ENCODE results near the gene ALDH4A1.
A peak's percentile ranks its signal among the peaks of the same experiment; 100 is the strongest.

ALDH4A1 gene

DNA sequence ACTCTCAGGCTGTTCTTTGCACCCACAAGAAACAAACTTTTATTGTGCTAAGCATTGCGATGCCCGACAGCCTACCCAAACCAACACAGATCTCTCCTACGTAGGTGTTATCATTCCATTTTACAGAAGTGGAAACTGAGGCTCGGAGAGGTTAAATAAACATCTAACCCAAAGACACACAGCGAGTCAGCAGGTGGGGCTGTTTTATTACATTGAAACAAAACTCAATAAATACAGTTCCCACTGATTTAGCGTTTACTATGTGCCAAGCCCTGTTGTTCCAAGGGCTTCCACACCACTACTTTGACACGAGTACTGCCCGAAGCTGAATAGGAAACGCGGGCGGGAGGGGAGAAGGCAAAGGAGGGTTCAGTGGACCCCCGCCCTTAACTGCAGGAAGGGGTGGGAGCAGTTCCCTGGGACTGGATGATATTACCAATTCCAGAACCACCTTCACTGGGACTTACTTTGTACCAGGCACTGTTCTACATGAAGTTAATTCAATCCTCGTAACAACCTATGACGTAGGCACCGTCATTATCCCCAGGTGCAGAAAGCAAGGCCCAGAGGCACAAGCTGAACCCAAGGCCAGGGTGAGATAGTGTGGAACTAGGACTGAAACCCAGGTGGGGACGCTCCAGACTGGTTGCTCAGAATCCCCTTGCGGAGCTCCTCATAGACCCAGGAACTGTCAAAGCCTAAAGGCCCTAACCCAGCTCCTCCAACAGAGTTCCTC lies 19.3 kb upstream of the ALDH4A1 start:
- H3K4me3 ChIP-seq (ENCODE audit: low read depth, low read length): no peak overlapping the region
- DNase-seq (ENCODE audit: low read depth): no peak

DNA sequence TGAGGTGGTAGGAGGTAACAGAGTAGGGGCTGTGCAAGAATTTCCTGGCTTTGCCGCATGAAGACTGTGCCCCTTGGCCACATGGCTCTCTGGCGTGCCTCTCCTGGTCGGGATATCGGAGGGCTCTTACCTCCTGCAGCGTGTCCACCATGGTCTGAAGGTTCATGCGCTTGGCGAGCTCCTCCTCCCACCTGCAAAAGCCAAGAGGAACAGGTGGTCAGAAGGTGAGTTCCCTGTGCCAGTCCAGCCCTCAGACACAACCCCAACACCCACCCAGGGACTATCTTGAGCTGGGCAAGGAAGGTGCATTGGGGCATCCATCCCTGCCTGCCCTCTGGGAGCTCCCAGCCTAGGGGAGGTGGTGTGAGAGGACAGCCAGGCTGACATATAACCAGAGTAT lies 18.6 kb upstream of the ALDH4A1 start:
- H3K4me3 ChIP-seq (ENCODE audit: low read depth, low read length): no peak overlapping the region
- no peak for DNase-seq (ENCODE audit: low read depth)
- TF ChIP-seq, protein P1, sequence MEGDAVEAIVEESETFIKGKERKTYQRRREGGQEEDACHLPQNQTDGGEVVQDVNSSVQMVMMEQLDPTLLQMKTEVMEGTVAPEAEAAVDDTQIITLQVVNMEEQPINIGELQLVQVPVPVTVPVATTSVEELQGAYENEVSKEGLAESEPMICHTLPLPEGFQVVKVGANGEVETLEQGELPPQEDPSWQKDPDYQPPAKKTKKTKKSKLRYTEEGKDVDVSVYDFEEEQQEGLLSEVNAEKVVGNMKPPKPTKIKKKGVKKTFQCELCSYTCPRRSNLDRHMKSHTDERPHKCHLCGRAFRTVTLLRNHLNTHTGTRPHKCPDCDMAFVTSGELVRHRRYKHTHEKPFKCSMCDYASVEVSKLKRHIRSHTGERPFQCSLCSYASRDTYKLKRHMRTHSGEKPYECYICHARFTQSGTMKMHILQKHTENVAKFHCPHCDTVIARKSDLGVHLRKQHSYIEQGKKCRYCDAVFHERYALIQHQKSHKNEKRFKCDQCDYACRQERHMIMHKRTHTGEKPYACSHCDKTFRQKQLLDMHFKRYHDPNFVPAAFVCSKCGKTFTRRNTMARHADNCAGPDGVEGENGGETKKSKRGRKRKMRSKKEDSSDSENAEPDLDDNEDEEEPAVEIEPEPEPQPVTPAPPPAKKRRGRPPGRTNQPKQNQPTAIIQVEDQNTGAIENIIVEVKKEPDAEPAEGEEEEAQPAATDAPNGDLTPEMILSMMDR (conservative IDR thresholded peaks at IDR 0.05; ENCODE audit: low read depth, low read length): no peak

More for the DNA sequence above, 19.3 kb upstream of the ALDH4A1 start:
- TF ChIP-seq, protein P1 (conservative IDR thresholded peaks at IDR 0.05; ENCODE audit: low read depth, low read length): peak; percentile 33

DNA sequence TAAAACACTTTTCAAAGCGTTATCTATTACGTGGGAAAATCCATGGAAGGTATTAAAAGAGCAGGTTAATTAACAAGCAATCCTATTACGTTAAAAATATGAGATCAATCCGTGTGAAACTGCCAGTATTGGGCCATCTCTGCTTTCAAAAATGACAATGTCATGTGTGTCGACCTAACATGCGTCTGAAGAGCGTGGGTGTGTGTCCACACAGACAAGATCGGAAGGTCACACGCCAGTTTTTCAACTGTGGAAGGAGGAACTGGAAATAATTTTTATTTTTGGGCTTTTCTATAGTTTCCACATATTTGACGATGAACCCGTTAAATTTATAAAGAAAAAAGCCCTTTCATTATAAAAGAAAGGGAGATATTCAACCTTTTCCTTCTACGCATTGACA lies 17.6 kb upstream of the ALDH4A1 start:
- no peak for DNase-seq (ENCODE audit: low read depth)
- TF ChIP-seq, protein P1 (conservative IDR thresholded peaks at IDR 0.05; ENCODE audit: low read depth, low read length): no peak
- no peak overlapping the region for H3K4me3 ChIP-seq (ENCODE audit: low read depth, low read length)

- TF ChIP-seq, protein P1 (conservative IDR thresholded peaks at IDR 0.05; ENCODE audit: low read depth, low read length): no peak
- H3K4me3 ChIP-seq (ENCODE audit: low read depth, low read length): no peak overlapping the region
- DNase-seq (ENCODE audit: low read depth): no peak
Observed at GRCh38 chr1:18919197-18919905, 17.0 kb upstream of the ALDH4A1 start.

DNA sequence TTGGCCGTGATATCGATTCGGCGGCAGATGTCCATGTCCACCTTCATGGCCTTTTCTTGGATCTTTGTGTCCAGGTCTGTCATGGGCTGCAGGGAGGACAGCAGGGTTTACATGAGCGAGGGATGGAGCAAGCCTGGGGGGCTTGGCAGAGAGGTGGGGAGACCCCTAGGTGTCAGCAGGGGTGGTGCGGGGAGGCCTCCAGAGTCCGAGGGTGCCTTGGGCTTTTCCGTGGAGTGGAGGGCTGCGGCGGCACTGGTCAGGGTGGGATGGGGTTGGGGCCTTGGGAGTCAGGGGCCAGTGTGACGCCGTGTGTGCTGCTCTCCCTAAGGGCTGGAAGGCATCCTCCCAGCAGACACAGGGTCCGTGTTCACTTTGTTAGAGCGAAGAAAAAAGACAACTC lies 16.1 kb upstream of the ALDH4A1 start:
- no peak for DNase-seq (ENCODE audit: low read depth)
- TF ChIP-seq, protein P1 (conservative IDR thresholded peaks at IDR 0.05; ENCODE audit: low read depth, low read length): no peak

GRCh38 chr1:18917071-18917799 lies 14.9 kb upstream of the ALDH4A1 start:
- no peak overlapping the region for H3K4me3 ChIP-seq (ENCODE audit: low read depth, low read length)
- TF ChIP-seq, protein P1 (conservative IDR thresholded peaks at IDR 0.05; ENCODE audit: low read depth, low read length): no peak
- DNase-seq (ENCODE audit: low read depth): no peak

More for the DNA sequence above, 16.1 kb upstream of the ALDH4A1 start:
- no peak overlapping the region for H3K4me3 ChIP-seq (ENCODE audit: low read depth, low read length)
